DND-41 (cell line): ENCODE results near the gene ACSL6.

Experiments used
- ATAC-seq: fragments of 200-7000 bp; cut with Tn5 transposase; 3 replicates; pipeline ENCODE4 v1.9.1; 2021; ENCODE audit warnings: low read depth; ENCODE audit not compliant: insufficient read depth
- DNase-seq: peaks from one replicate; pipeline ENCODE4 v3.0.0-alpha.2; 2020
- H2AFZ ChIP-seq: 2 replicates; pipeline ENCODE4 v1.6.0; 2012; ENCODE audit warnings: low read depth, low read length
- H3K27ac ChIP-seq: 2 replicates; pipeline ENCODE4 v1.5.1; 2012; ENCODE audit warnings: low read length, inconsistent platforms
- H3K27me3 ChIP-seq: fragments of 200-600 bp; sonication (generic); 2 replicates; pipeline ENCODE4 v1.6.0; 2012; ENCODE audit warnings: low read length, mild to moderate bottlenecking, inconsistent platforms; ENCODE audit not compliant: insufficient read depth, poor library complexity
- H3K36me3 ChIP-seq: 2 replicates; pipeline ENCODE4 v1.5.1; 2012; ENCODE audit warnings: low read length, inconsistent platforms; ENCODE audit not compliant: insufficient read depth
- H3K4me1 ChIP-seq: 2 replicates; pipeline ENCODE4 v1.5.1; 2012; ENCODE audit warnings: mild to moderate bottlenecking, low read length; ENCODE audit not compliant: insufficient read depth
- H3K4me2 ChIP-seq: 2 replicates; pipeline ENCODE4 v1.6.0; 2012; ENCODE audit warnings: mild to moderate bottlenecking, moderate library complexity, low read length, inconsistent platforms; ENCODE audit not compliant: insufficient read depth
- H3K4me3 ChIP-seq, 2 experiments: fragments of 200-600 bp in 1 of 2; shearing (Covaris generic) in 1 of 2; 2 replicates each; pipeline ENCODE4 v1.5.1; 2012 to 2016; ENCODE audit warnings: inconsistent platforms in 2 of 2, low read length in 2 of 2, mild to moderate bottlenecking in 2 of 2, low read depth in 1 of 2, moderate library complexity in 1 of 2
- H3K79me2 ChIP-seq: 2 replicates; pipeline ENCODE4 v1.6.0; 2012; ENCODE audit warnings: low read length, inconsistent platforms; ENCODE audit not compliant: insufficient read depth
- H3K9ac ChIP-seq: 2 replicates; pipeline ENCODE4 v1.6.0; 2012; ENCODE audit warnings: low read depth, mild to moderate bottlenecking, inconsistent platforms, low read length, moderate library complexity
- H3K9me3 ChIP-seq: 2 replicates; pipeline ENCODE4 v1.5.1; 2012; ENCODE audit warnings: low read length, moderate library complexity, mild to moderate bottlenecking, inconsistent platforms; ENCODE audit not compliant: insufficient read depth, severe bottlenecking
- H4K20me1 ChIP-seq: 2 replicates; pipeline ENCODE4 v1.6.0; 2012; ENCODE audit warnings: low read length; ENCODE audit not compliant: insufficient read depth
- CTCF ChIP-seq: IDR thresholded peaks from 2 replicates; pipeline ENCODE4 v1.5.1; 2012; ENCODE audit warnings: borderline replicate concordance, low read length, moderate library complexity, mild to moderate bottlenecking; ENCODE audit not compliant: poor library complexity, severe bottlenecking; ENCODE audit errors: extremely low read depth
- EZH2 ChIP-seq: IDR thresholded peaks from 3 replicates; pipeline ENCODE4 v1.6.1; 2012; ENCODE audit warnings: borderline replicate concordance, low read depth, mild to moderate bottlenecking, moderate library complexity, low read length, inconsistent platforms; ENCODE audit not compliant: severe bottlenecking

Gene ACSL6

GRCh38 chr5:132013711-132014110 is 2.3 kb upstream of the ACSL6 start:
- no peaks in the 10 kb centered on the region for H3K4me1 ChIP-seq
- no peak for ATAC-seq
- no peaks in the 10 kb centered on the region for H3K9me3 ChIP-seq
- no peak for TF ChIP-seq CTCF
- no peak for TF ChIP-seq EZH2
- H3K4me3 ChIP-seq, result no peak overlapping the region
- no peaks in the 10 kb centered on the region for H3K79me2 ChIP-seq
- no peaks in the 10 kb centered on the region for H3K36me3 ChIP-seq
- H3K27me3 ChIP-seq, result peaks cover 6% of the 10 kb centered on the region
- H3K4me2 ChIP-seq, result no peak overlapping the region
- no peak overlapping the region for H3K9ac ChIP-seq
- no peaks in the 10 kb centered on the region; the same call in none of the 2 replicates for H4K20me1 ChIP-seq
- H3K27ac ChIP-seq, result no peak overlapping the region
- no peak for DNase-seq
- H2AFZ ChIP-seq, result no peak overlapping the region

- no peak for TF ChIP-seq EZH2
- no peak for TF ChIP-seq CTCF
- Histone ChIP-seq H3K27ac (no peak overlapping the region), H3K36me3 (no peaks in the 10 kb centered on the region), H4K20me1 (no peaks in the 10 kb centered on the region; the same call in none of the 2 replicates), H3K27me3 (peaks cover 6% of the 10 kb centered on the region), H3K9me3 (no peaks in the 10 kb centered on the region), H2AFZ (no peak overlapping the region), H3K9ac (no peak overlapping the region), H3K4me2 (no peak overlapping the region), H3K4me3 (no peak overlapping the region), H3K79me2 (no peaks in the 10 kb centered on the region), H3K4me1 (no peaks in the 10 kb centered on the region)
- ATAC-seq, result no peak
- no peak for DNase-seq
Measured at GRCh38 chr5:132013006-132013689, 1.7 kb upstream of the ACSL6 start.

GRCh38 chr5:132012371-132013005 is 1.0 kb upstream of the ACSL6 start:
- H3K79me2 ChIP-seq, result no peaks in the 10 kb centered on the region
- DNase-seq, result peak; percentile 64
- no peak overlapping the region for H3K4me2 ChIP-seq
- no peak overlapping the region for H3K4me3 ChIP-seq
- no peaks in the 10 kb centered on the region; the same call in none of the 2 replicates for H4K20me1 ChIP-seq
- H3K9ac ChIP-seq, result no peak overlapping the region
- peaks cover 6% of the 10 kb centered on the region for H3K27me3 ChIP-seq
- peak; percentile 74 for ATAC-seq
- no peaks in the 10 kb centered on the region for H3K36me3 ChIP-seq
- H3K27ac ChIP-seq, result no peak overlapping the region
- H2AFZ ChIP-seq, result no peak overlapping the region
- no peaks in the 10 kb centered on the region for H3K4me1 ChIP-seq
- TF ChIP-seq EZH2 (no peak), CTCF (no peak)
- no peaks in the 10 kb centered on the region for H3K9me3 ChIP-seq
